GM10847 (cell line): Measurements from ENCODE around the gene NSUN2.

Experiments used
- POLR2A ChIP-seq: IDR thresholded peaks from 2 replicates; pipeline ENCODE4 v1.6.1; 2011; ENCODE audit not compliant: insufficient read length; ENCODE audit errors: extremely low read depth

The NSUN2 gene

DNA sequence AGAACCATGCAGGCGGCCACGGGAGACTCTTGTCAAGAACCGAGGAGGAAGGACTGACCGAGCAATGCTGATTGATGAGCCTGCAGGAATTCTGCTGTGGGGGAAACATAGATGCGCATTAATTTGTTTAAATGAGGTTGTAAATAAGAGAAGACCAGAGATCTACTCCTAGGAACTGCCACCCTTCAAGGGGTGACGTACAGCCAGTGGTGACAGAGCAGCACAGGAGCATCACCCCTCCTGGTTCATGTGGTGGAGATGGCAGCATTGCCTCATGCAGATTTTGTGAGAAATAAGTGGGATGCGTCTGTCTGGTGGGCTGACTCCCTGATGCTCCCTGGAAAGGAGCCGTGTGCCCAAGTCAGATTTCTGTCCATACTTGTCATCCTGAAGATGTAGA is 22.6 kb upstream of the NSUN2 start:
- TF ChIP-seq POLR2A, result no peak

- TF ChIP-seq POLR2A, result no peak
Measured at GRCh38 chr5:6652025-6652424, 19.2 kb upstream of the NSUN2 start.

DNA sequence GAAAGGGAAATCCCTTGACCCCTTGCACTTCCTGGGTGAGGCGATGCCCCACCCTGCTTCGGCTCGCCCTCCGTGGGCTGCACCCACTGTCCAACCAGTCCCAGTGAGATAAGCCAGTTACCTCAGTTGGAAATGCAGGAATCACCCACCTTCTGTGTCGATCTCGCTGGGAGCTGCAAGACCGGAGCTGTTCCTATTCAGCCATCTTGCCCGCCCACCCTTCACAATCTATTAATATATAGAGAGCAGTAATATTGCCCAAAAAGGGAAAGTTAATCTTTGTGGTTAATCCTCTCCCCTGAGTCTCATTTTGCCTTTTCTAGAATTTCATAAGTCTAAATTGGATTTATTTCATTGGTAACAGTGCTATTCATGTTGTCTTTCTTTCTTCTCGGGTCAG is 16.8 kb upstream of the NSUN2 start:
- TF ChIP-seq POLR2A, result no peak

GRCh38 chr5:6649186-6649585 is 16.3 kb upstream of the NSUN2 start:
- TF ChIP-seq POLR2A, result no peak

GRCh38 chr5:6644794-6645241 is 12.0 kb upstream of the NSUN2 start:
- TF ChIP-seq POLR2A, result no peak

GRCh38 chr5:6642655-6643054 is 9.8 kb upstream of the NSUN2 start:
- TF ChIP-seq POLR2A, result no peak

GRCh38 chr5:6638236-6638635 is 5.4 kb upstream of the NSUN2 start:
- no peak for TF ChIP-seq POLR2A

GRCh38 chr5:6637590-6637989 is 4.7 kb upstream of the NSUN2 start:
- no peak for TF ChIP-seq POLR2A

DNA sequence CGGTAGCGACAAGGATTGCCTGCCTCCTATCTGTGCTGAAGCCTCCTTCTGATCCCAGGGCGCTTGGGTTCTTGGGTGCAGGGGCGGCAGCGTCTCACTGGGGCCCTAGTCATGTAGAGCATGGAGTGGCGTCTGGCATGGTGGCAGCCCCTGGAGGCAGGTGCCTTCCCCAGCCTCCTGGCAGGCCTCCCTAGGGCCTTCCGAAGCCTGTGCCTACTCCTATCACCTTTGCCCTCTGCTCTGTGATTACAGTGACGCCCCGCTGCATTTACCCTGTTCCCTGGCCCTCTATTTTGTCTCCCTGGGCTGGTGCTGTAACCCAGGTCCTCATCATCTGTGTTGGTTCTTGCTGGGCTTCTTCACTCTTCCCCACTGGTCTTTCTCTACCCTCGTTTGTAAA is 4.2 kb upstream of the NSUN2 start:
- no peak for TF ChIP-seq POLR2A

DNA sequence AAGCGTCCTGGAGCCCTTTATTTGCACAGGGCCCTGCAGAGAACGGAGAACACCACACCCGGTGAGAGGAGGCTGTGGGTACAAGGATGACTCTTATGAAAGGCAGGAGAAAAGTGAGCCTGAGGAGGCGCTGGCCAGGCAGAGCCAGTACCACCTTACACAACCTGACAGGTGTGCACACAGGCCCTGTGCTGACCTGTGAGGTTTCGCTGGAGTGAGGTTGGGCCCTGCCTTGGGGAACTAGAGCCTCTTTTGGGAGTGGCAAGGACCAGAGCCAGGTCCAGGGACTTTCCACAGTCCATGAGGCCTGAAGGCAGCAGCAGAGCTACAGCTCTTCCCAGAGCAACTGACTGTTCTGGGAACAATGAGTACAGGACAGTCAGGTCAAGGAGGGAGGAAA is 3.4 kb upstream of the NSUN2 start:
- no peak for TF ChIP-seq POLR2A

GRCh38 chr5:6634788-6635430 is 2.1 kb upstream of the NSUN2 start:
- TF ChIP-seq POLR2A, result no peak

DNA sequence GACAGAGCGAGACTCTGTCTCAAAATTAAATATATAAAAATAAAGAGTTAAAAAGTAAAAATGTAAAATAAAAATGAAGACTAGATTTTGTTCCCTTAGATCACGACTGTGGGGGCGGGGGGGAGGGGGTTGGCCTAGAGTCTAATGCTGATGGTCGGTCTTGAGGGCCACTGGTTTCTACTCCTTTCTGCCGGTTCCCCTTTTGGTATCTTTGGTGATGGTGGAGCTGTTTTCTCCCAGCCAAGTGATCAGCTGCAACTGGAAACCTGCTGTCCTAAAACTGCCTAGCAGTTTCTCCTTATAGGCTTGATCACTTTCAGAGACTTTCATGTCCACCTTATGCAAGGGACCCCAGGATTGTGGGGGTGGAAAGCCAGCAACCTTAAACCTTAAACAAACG is 1.5 kb upstream of the NSUN2 start:
- no peak for TF ChIP-seq POLR2A

GRCh38 chr5:6633469-6634245 is 813 bp upstream of the NSUN2 start:
- no peak for TF ChIP-seq POLR2A

- no peak for TF ChIP-seq POLR2A
Measured at GRCh38 chr5:6632324-6632887, 438 bp downstream of the NSUN2 start.

DNA sequence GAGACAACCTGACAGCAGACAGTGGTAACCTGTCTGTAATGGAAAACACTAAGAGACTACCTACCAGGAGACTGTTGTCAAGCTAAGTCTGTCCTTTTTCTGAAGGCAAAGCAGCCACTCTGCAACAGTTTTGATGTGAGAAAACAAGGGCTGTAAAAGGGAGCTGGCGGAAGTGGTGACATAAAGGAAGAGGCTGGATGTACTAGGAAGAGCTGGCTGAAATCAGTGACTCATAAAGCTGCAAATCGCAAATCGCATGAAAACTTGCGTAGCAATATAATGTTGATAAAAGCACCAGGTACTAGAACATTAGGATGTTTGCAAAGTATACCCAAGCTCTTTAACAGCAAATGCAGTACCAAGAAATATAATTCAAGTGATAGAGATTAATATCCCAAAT is 1.4 kb downstream of the NSUN2 start:
- no peak for TF ChIP-seq POLR2A

DNA sequence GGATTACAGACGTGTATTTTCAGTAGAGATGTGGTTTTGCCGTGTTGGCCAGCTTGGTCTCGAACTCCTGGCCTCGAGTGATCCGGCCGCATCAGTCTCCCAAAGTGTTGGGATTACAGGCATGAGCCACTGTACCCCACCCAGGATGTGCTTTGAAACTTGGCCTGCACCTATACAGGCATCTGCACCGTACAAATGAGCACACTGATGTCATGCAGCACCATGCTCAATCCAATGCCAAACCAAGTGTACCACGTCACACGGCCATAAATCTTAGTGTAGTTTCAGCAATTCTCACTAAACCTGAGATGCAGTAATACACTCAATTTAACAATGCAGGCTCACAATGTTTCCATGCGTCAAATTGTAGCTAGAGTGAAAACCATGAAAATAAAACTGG is 6.3 kb downstream of the NSUN2 start:
- TF ChIP-seq POLR2A, result no peak

- no peak for TF ChIP-seq POLR2A
Measured at GRCh38 chr5:6623941-6624340, 8.9 kb downstream of the NSUN2 start.

DNA sequence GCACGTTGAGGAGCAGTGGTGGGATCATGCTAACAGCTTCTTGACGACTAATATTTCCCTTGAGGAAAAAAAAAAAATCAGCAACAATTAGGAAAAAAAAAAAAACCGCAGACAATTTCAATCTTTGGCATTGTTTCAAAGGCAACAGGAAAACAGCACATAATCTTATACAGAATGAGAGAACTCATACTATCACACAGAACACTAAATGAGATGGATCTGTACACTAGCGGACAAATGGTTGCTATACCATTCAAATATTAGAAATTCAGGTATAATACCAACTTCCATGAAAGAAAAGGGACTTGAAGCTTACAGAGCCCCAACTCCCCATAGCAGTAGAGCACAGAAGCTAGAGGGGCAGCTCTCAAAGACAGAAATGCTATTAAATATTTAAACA is 9.6 kb downstream of the NSUN2 start:
- no peak for TF ChIP-seq POLR2A
